OCI-LY1 (cell line): ENCODE data around the gene FTCD.

ENCODE experiments used
- EZH2 ChIP-seq: fragments of 200-600 bp; sonication (generic), shearing (Covaris generic); IDR thresholded peaks from 2 replicates; pipeline ENCODE4 v1.8.0; 2017; ENCODE audit warnings: borderline replicate concordance, mixed run types, mild to moderate bottlenecking, antibody characterized with exemption, low read length, moderate library complexity, mixed read lengths
- TF ChIP-seq, protein P1 (sequence below): fragments of 200-600 bp; sonication (generic), shearing (Covaris generic); IDR thresholded peaks from 2 replicates; pipeline ENCODE4 v1.5.1; 2017; ENCODE audit warnings: mild to moderate bottlenecking, antibody characterized with exemption, low read length, moderate library complexity, mixed read lengths

DNA sequence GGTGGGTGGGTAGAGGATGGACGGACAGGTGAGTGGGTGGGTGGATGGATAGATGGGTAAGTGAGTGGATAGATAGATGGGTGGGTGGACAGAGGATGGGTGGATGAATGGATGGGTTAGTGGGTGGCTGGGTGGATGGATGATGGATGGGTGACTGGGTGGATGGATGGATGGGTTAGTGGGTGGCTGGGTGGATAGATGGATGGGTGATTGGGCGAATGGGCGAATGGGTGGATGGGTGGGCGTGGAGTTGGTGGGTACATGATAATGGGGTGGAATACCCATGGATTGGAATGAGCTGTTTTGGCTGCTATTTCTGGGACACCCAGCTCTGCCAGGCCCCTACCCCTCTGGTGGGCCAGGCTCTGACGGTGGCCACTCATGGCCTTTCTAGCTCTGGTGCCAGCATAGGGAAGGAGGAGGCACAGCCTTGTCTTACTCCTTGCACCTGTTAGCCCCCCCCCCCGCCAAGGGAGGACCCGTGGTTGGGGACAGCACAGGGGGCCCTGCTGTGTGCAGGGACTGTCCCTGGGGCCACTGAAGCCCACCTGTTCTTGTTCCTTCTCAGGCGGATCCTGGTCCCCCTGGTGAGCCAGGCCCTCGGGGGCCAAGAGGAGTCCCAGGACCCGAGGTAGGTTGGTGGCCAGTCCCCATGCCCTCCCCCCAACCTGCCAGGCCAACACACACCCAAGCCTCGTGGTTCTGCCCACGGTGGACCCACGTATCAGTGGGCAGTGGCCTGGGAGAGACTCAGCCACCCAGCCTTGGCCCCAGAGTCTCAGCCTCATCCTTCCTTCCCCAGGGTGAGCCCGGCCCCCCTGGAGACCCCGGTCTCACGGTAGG lies 31.1 kb downstream of the FTCD start:
- TF ChIP-seq EZH2, result no peak
- TF ChIP-seq, protein P1, sequence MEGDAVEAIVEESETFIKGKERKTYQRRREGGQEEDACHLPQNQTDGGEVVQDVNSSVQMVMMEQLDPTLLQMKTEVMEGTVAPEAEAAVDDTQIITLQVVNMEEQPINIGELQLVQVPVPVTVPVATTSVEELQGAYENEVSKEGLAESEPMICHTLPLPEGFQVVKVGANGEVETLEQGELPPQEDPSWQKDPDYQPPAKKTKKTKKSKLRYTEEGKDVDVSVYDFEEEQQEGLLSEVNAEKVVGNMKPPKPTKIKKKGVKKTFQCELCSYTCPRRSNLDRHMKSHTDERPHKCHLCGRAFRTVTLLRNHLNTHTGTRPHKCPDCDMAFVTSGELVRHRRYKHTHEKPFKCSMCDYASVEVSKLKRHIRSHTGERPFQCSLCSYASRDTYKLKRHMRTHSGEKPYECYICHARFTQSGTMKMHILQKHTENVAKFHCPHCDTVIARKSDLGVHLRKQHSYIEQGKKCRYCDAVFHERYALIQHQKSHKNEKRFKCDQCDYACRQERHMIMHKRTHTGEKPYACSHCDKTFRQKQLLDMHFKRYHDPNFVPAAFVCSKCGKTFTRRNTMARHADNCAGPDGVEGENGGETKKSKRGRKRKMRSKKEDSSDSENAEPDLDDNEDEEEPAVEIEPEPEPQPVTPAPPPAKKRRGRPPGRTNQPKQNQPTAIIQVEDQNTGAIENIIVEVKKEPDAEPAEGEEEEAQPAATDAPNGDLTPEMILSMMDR, result no peak
